ENCODE data around the gene RAB7A.

The RAB7A gene

GRCh38 chr3:128736601-128737000 is 10.6 kb downstream of the RAB7A start:
- no peaks in the 10 kb centered on the region for H3K27me3 ChIP-seq (ENCODE audit: insufficient read depth, poor library complexity, severe bottlenecking)
- TF ChIP-seq GABPA (IDR thresholded peaks at IDR 0.05; ENCODE audit: low read depth) (no peak), CTCF (IDR thresholded peaks at IDR 0.05; ENCODE audit: insufficient read depth, low read length) (no peak), REST (IDR thresholded peaks at IDR 0.05; ENCODE audit: insufficient replicate concordance, low read depth) (no peak), SPI1 (IDR thresholded peaks at IDR 0.05; ENCODE audit: borderline replicate concordance, low read depth) (no peak), POLR2AphosphoS5 (IDR thresholded peaks at IDR 0.05; ENCODE audit: low read depth) (no peak)
- no peak overlapping the region for H3K4me3 ChIP-seq (replicated peaks; ENCODE audit: insufficient read depth, low read length)
- DNase-seq (ENCODE audit: low read depth in 1 of 2, low spot score in 1 of 2), result no peak
- no peak overlapping the region for H3K27ac ChIP-seq (replicated peaks)

DNA sequence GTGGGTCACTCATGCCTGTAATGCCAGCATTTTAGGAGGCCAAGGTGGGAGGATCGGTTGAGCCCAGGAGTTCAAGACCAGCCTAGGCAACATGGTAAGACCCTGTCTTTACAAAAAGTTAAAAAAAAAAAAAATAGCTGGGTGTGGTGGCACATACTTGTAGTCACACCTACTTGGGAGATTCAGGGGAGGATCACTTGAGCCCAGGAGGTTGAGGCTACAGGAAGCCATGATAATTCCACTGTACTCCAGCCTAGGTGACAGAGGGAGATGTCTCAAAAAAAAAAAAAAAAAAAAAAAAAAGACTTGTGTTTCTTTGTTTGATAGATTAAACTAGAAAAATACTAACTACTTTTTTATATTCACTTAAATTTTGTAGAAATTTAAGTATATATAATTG is 14.6 kb downstream of the RAB7A start:
- H3K4me3 ChIP-seq (replicated peaks; ENCODE audit: insufficient read depth, low read length), result no peak overlapping the region
- H3K27me3 ChIP-seq (ENCODE audit: insufficient read depth, poor library complexity, severe bottlenecking), result no peaks in the 10 kb centered on the region
- H3K27ac ChIP-seq (replicated peaks), result no peak overlapping the region
- no peak for TF ChIP-seq CTCF (IDR thresholded peaks at IDR 0.05; ENCODE audit: insufficient read depth, low read length)
- no peak for TF ChIP-seq GABPA (IDR thresholded peaks at IDR 0.05; ENCODE audit: low read depth)
- TF ChIP-seq REST (IDR thresholded peaks at IDR 0.05; ENCODE audit: insufficient replicate concordance, low read depth), result no peak
- no peak for TF ChIP-seq SPI1 (IDR thresholded peaks at IDR 0.05; ENCODE audit: borderline replicate concordance, low read depth)
- TF ChIP-seq POLR2AphosphoS5 (IDR thresholded peaks at IDR 0.05; ENCODE audit: low read depth), result no peak
- no peak for DNase-seq (ENCODE audit: low read depth in 1 of 2, low spot score in 1 of 2)

GRCh38 chr3:128742821-128743594 is 17.0 kb downstream of the RAB7A start:
- no peak for TF ChIP-seq POLR2AphosphoS5 (IDR thresholded peaks at IDR 0.05; ENCODE audit: low read depth)
- TF ChIP-seq SPI1 (IDR thresholded peaks at IDR 0.05; ENCODE audit: borderline replicate concordance, low read depth), result no peak
- no peak for TF ChIP-seq REST (IDR thresholded peaks at IDR 0.05; ENCODE audit: insufficient replicate concordance, low read depth)
- TF ChIP-seq CTCF (IDR thresholded peaks at IDR 0.05; ENCODE audit: insufficient read depth, low read length), result no peak
- TF ChIP-seq GABPA (IDR thresholded peaks at IDR 0.05; ENCODE audit: low read depth), result no peak
- DNase-seq (ENCODE audit: low read depth in 1 of 2, low spot score in 1 of 2), result no peak
- no peak overlapping the region for H3K4me3 ChIP-seq (replicated peaks; ENCODE audit: insufficient read depth, low read length)
- H3K27me3 ChIP-seq (ENCODE audit: insufficient read depth, poor library complexity, severe bottlenecking), result no peaks in the 10 kb centered on the region
- no peak overlapping the region for H3K27ac ChIP-seq (replicated peaks)
